GM18499 (cell line): Measurements from ENCODE around the gene FGF12.

Source experiments
- ATAC-seq: cut with Tn5 transposase; IDR thresholded peaks from one replicate; pipeline ENCODE4 v1.9.1; 2021; ENCODE audit warnings: moderate number of reproducible peaks; ENCODE audit not compliant: insufficient read depth, unreplicated experiment

Gene FGF12

DNA sequence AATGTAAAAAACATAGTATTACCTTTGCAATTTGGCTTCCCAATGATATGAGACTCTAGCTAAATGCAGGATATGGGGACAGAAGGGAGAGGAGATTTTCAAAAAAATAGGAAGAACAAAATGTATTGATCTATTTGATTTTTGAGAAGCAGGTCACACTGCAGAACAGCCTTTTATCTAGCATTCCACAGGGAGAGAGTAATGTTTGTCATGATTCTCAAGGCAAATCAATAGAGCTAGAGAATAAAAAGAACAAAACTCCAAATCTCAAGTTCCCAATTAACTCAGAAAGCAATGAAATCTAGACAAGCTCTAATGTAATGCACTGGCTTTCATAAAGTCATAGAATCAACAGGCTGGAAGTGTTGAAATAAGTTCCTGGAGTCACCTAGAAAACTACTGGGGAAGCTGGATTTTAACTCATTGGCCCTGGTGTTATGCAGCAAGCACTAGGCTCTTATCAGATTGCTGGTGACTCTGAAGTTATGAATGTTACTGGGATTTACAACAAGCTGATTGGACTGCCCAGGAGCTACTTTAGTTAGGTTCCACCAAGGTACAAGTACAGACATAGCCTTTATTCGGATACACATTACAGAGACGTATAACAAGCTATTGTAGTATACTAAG lies 442.8 kb downstream of the FGF12 start:
- no peak for ATAC-seq

DNA sequence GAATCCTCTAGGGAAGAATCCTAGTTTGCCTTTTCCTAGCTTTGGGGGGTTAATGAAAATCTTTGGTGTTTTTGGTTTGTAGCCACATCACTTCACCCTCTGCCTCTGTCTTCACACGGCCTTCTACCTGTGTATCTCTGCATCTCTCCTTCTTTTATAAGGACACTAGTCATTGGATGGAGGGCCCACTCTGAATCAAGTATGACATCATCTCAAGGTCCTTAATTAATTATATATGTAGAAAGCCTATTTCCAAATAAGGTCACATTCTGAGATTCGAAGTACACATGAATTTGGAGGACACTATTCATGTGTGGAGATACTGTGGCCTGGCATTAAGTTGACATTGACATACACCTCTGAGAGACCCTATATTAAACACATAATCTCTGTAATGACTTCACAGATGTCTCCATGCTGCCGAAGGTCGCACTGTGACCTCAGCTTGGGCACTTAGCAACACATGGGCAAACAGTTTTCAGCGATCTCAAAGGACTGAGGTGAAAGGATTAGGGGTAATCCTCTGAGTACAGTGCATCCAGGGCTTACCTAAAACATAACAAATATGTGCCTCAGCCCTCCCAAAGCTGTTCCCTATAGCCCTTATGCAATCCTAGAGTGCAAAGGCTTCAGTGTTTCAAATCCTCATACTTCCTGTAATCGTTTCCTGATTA lies 446.0 kb downstream of the FGF12 start:
- no peak for ATAC-seq

DNA sequence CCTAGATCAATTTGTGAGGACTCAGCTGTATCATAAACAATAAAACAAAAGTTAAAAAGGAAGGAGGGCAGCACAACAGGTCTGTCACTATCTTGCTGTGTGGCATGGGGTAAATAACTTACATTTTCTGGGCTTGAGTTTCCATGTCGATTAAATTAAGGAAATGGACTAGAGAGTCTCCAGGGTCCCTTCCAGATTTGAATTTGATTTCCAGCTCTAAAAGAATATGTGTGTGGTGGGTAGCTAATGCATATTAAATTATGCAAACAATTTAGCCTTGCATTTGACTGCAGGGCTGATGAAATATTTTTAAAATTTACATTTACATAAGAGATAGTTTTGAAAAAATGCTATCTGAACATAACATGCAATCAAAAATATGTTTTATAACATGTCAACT lies 447.7 kb downstream of the FGF12 start:
- no peak for ATAC-seq

DNA sequence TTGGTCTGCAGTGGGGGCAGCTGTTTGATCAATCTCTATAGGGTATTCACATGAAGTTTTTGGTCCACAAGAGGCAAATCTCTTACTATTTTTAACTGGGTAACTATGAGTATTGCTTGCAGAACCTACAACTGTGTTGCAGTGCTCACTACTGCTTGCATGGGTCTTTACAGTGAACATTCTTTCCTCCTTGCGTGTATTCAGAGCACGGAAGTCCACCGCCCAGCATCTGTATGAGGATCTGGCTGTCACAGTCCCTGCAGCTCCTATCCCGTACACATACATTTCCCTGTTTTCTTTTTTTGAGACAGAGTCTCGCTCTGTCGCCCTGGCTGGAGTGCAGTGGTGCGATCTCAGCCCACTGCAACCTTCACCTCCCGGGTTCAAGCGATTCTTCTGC lies 449.9 kb downstream of the FGF12 start:
- ATAC-seq, result no peak

DNA sequence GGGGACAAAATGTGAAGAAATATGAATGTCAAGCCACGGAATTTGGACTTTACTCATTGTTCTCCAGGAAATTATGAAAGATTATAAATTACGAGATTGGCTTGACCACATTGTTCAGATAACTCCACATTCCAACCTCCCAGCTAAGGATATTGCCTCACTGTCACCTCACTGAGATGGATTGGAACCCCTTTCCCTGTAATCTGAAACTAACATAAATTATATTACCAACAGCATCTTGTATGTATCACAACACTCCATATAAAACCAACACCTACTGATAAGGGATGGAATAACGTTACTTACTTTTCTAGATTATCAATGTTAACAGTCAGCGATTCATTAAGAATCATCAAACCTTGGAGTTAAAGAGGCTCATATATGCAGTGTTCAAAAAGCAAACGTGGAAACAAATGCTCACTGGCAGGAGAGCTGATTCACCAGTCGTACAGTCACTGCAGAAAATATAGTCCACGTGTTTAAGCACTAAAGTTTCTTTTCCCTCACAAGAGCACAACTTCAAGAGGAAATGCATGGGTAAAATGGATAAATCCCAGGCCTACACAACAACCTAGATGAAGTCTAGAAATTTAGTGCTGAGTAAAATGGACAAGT lies 451.5 kb downstream of the FGF12 start:
- no peak for ATAC-seq

DNA sequence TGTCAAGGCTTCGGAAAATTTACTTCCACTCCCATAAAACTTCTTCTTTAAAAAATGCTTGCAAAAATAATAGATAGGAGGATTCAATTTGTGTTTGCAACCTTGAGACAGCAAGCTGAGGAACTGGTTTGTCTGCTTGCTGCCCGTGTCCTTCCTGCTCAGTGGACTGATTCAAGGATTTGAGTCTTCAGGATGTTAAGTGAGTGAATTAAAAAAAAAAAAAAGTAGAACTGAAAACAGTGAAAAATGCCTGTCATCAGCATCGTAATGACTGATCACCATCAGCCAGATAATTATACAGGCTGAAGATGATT lies 453.7 kb downstream of the FGF12 start:
- ATAC-seq, result no peak

DNA sequence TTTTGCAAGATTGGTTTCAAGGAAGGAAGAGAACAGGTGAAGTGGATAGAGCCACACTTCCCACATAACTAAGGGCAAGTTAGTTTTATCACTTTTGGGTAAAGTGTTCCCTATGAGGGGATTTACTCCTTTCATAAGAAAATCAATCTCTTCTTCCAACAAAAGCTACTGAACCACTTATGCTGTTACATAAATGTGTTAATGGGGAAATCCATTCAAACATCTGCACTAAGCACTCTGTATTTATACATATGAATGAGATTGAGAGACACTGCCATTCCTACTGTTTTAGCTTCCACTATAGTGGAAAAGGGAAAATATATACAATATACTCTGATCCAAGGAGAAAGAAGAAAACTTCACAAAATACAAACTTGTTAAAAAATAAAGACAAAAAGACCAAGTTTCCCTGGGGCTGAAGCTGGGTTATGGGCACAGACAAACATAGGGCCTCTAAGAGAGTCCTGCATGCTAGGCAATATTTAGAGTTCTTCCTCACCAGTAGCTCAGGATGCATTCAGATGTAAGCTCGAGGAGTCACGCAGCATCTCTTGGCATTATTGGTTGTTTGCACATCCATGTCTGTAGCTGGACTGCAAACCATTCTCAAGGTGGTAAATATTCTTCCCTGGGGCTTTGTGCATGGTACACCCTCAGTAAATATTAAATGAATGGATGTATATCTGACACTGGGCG lies 454.2 kb downstream of the FGF12 start:
- ATAC-seq, result no peak

DNA sequence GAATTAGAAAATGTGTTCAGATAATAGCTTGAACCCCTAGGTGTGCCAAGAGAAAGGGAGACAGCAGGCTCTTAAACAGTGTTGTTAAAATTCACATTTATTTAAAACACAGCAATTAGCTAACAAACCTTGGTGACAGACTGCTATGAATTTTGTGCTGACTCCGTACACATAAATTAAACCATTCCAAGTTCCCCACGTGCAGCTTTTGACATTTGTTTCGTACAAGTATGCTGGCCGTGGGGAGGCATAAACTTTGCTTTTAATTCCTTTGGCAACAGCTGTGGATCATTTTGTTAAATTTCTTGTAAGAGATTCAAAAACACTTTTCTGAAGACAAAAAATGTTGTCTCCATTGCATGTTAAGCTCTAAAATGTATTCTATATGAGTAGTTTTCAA lies 465.3 kb downstream of the FGF12 start:
- no peak for ATAC-seq

DNA sequence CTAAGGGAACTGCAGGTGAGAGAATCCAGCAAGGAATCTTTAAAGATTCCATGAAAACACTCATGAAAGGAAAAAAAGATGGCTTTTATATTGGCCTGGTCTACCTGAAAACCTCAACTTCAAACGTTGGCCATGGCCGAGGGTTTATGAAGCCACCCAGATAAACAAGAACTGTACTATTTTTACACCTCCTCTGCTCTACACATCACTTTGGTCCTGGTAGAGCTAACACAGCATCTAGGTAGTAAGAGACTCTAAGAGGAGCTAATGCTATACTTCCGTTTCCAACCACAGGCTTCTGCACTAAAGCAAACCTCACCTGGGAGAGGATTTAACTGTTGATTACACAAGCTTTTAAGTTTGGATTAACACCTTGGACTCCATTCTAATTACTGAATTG lies 466.2 kb downstream of the FGF12 start:
- no peak for ATAC-seq

DNA sequence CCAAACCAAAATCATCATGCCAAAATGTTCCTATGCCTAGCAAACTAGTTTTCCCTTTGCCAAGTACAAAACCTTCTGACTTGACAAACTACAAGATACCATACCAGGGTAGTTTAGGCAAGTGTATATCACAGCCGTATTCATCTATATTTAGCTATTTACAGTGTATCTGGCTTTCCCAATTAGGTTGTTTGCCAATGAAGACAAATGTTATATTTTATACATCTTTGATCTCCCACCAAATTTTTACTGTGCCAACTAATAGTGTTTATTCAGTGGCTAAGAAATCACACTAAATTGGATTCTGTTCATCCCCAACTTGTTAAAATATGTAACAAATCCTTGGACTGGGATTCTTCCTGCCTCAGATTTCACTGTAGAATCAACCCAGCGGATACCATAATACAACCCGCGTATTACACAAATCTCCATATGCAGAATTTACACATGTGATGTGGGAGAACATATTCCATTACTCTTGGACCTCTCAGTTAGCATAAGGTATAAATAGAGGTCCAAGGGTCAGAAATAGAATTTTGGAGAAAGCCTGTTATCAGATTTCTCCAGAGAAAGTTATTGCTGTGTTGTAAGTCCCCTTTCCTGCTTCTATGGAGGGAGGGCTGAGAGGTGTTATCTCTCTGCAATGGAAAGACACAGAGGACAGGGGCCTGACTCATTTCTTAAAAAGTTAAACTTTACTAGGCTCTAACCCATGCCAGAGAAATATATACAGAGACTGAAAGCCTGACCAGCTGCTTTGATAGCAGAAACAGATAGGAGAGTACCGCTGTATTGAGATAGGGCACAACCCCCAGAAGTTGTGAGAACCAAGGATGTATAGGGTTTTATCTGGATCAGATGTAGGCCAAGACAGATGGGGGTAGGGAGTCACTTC lies 467.0 kb downstream of the FGF12 start:
- ATAC-seq, result no peak

DNA sequence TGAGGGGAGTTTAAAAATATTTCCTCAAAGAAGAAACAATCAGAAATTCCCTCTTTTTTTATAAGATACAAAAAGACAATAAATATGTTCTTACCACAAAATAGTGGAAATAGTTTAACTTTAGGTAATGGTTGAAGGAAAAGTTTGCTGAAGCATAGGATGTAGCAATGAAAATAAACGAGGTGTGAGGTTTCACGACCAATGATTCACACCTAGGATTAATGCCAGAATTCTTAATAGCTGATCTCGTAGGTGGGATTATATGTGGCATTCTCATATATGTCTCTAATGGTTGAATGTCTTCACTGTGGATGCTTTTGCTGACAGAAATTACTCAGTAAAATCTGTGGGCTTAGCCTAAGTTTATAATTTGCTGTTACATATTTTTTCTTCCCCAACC lies 467.7 kb downstream of the FGF12 start:
- ATAC-seq, result no peak

DNA sequence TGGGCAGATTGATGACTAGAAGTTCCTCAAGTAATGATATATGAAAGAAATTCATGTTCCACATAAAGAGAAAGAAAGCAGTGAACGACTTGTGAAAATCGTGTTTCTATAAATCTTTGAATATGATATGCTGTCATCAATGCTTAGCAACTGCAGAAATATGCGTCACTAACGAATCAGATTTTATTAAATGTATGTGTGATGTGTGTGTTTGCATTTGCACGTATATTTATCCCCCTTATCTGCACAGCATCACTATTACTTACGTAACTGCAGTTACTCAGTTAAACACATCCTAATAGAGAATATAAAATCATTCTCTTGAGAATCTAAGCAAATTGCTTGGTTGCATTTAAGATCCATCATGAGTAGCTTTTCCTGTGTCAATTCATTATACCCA lies 468.6 kb downstream of the FGF12 start:
- no peak for ATAC-seq

DNA sequence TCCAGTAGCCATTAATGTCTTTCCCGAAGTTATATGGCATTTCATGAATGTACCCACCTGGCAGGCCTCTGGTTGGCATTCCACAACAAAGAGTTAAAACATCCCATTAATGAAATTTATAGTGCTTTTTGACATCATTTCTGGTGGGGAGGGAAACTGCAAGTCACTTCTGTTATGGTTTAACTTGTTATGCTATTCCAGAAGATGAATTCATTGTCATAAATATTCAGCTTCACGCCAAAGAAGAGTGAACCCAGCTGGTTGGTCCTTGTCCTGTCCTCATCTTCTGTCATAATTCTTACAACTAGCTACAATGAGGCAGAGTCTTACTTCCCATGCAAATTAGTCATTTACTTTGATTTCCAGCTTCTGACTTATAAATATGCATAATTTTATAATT lies 471.5 kb downstream of the FGF12 start:
- no peak for ATAC-seq

DNA sequence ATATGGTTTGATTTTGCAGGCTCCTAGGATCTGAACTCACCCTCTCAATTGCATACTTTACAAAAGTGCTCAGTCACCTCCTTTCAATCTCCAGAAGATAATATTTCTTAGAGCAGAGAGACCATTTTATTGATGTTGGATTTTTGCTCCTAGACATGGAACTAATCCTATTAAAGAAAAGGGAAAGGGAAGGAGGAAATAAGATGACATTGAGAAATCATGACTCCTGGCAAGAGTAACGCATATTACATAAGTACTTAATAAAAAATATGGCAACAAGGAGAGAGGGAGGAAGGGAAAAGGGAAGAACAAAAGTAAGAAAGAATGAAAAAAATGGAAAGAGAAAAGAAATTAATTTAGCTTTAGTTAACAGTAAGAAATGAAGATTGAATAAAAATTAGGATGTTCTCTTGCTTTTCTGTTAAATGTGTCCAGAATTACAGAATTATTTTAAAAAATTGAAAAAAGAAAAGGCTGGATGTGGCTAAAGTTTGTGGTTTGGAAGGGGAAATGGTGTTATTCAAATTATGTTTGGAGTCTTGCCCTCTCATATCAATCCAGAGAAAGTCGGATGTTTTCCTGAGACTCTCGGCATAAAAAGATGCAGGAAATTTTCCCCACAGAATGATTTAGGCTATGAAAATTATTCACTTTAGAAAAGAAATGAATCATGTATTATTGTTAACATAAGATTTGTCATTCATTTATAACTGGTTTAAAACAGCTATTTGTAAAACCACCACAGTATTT lies 474.0 kb downstream of the FGF12 start:
- no peak for ATAC-seq

DNA sequence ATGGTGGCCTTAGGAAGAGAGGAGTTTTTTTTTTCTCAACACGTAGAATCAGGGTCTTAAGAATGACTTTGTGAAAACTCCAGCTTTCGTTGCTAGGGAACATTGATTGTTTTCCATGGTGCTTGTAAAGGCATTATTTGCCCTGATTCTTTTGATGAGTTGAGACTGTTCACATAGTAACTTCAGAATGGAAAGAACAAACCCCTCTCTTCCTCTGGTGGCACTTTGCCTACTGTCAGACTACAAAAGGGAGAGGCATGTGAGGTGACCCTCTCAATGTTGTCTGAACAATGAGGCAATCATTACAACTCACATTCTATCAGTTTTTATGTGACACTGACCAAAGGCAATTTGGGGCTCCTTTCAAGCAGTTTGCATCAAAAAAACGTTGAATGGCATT lies 477.8 kb downstream of the FGF12 start:
- no peak for ATAC-seq

DNA sequence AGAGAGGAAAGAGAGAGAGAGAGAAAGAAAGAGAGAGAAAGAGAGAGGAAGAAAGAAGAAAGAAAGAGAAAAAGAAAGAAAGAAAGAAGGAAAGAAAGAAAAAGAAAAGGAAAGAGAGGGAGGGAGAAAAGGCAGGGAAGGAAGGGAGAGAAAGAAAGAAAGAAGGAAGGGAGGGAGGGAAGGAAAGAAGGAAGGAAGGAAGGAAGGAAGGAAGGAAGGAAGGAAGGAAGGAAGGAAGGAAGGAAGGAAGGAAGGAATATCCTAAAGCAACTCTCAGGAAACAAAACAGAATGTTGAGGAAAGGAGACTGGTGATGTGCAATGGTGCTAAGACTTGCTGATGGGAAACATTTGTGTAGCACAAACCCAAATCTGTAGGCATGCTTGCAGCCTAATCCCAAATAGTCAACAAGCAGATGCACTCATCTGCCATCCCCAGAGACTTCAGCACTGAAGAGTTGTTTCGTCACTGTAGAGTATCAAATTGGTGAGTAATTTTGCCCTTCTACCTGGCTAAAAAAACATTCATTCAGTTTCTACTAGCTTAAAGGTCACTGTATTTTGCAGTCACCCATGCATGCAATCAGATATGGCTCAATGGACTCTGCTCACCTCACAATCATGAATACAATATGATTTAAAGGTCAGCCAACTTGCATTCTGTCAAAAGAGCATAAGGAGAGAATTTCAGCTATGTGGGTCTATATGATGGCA lies 480.3 kb downstream of the FGF12 start:
- no peak for ATAC-seq

DNA sequence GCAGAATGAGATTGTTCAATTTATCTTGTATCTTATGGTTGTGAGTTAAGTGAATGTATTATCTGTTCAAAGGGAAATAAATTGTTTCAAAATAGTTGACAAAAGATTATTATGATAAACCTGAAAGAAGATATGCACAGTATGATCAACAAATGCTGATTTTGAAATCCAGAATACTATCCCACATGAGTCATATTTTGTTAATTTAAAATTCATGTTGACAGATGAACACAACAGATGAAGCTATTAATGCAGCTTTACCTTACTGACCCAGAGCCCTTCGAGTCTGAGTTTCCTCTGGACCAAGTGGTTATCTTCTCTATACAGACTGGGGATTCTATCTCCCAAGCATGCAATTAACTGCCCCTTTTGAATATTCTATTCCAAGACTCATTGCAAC lies 482.8 kb downstream of the FGF12 start:
- ATAC-seq, result no peak

DNA sequence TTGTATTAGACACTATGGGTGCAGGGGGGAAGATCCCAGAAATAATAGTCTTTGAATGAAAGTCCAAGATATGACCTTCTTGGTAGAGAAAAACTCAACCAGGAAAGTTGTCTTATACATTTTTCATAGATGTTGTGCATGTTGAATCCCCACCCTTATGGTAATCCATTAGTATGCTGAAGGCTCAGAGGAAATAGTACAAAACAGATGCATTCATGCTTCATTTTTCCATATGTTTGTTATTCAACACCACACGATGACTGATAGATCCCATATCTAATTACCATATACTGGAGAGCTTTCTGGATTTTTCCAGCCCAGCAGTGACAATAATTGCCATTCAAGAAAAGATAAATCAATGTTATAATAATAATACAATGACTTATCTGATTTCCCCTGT lies 487.4 kb downstream of the FGF12 start:
- ATAC-seq, result no peak

DNA sequence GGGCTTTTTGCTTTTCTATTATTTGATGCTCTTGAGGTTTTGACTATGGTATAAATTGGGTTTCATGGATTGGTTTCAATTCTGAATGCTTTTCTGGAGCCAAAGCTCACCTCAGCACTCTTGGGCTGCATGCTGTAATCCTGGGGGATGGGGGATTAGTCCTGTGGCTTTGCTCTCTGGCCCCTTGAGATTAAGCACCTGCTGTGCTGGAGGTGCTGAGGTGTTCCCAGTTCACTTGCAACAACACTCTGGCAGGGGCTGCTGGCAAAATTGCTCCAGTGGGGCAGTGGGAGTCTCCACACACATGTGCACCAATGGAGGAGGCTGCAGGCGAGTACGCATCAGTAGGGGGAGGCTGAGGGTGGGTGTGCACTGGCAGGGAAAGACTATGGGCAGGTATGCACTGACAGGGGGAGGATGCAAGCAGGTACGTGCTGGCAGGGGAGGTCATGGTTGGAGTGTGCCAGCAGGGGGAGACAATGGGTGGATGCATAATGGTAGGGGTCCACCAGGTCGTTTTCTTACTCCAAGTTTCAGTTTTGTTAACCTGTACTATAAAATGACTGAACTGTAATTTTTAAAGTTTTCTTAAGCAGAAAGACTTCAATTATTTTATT lies 489.2 kb downstream of the FGF12 start:
- ATAC-seq, result no peak
